Activated CD8-positive, alpha-beta memory T cell treated with anti-CD3 and anti-CD28 coated beads, Interleukin-2, amount 50 U/mL, for 48 hours (primary cell): Measurements from ENCODE around the gene SERINC2.
"Not testable (repeated sequence)": the region's sequence is repeated elsewhere in the genome, so short reads cannot be mapped to it uniquely, and the experiment has no call there.

Source experiments
- DNase-seq: peaks from one replicate; pipeline ENCODE4 v3.0.0-alpha.2; 2020

Gene SERINC2

DNA sequence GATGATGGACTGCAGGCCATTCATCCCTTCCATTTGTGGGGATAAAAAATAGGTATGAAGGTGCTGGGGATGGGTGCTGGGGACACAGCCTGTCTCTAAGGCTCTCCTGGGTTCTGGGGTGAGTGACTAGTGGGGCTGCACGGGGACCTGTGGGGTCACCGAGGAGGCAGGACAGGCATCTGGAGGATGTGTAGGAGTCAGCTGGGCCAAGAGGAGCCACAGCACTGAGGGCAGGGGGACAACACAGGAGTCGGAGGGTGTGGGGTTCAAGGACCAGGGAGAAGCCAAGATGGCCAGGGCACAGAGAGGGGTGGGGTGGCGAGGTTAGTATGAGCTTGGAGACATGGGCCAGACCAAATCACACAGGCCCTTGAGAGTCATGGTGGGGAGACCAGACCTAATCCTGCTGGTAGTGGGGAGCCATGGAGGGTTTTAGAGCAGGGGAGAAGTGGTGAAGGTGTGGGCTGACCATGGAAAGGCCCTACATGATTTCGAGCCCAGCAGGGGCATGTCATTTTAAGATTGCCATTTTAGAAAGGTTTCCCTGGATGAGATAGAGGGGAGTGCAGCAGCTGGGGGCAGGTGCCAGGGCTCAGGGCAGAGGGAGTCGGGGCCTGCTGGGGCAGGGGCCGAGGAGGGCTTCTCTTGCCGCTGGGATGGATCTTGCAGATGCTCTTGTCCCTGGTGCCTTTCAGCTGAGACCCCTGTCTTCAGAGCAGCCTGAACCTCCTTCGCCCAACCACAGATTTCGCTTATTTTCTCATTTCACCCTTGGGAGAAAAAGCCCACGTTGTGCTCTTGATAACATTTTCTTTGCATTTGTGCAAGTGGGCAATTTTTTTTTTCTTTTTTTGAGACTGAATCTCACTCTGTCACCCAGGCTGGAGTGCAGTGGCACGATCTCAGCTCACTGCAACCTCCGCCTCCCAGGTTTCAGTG, 22.7 kb downstream of the SERINC2 start:
- DNase-seq = no peak

DNA sequence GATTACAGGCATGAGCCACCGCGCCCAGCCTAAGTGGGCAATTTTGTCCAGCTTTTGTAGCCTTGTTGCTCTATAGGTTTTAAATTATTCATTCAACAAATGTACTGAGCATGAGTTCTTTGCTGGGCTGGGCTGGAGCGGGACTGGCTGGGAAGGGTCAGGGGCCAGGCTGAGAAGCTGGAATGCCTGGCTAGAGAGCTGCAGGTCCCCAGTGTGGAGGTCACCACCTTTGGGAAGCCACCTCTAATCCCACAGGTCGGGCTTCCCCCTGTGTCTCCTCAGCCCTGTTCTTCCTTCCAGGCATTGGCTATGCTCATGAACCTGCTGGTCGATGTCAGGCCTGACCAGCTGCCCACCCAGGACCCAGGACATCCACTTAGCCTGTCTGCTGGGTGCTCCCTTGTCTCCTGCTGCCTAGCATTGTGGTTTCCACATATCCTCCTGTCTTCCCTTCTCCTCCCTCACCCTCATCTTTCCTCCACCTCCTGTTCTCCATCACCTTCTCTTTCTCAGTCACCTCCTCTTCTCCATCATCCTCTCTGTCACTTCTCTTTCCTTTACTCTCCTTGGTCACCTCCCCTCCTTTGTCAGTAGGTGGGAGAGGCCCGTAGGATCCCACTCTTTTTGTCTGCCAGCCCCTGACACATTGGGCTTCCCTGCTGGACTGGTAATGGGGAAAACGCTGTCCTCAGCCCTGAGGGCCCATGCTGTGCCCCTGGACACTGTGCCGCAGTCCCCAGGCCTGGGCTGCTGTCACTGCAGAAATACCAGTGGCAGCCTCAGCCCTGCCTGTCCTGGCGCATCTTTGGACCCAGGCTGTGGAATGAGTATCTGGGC, 23.8 kb downstream of the SERINC2 start:
- DNase-seq = no peak

DNA sequence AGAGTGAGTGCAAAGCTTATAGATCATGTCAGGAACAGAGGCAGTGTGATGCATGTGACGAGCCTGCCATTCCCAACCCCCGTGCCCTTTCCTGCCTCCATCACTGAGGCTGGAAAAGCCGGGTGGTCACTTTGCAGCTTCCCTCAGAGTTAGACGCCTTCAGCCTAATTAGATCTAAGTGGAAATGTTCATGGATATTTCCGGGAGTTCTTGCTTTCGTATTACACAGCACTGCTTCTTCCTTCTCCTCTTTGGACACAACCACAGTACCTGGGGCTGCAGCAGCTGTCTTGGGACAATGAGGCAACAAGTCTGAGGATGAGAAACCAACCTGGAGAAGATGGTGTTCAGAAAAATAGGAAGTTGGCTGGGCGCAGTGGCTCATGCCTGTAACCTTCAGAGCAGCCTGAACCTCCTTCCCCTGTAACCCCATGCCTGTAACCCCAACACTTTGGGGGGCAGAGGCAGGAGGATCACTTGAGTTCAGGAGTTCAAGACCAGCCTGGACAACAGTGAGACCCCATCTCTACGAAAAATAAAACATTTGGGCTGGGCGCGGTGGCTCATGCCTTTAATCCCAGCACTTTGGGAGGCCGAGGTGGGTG, 24.5 kb downstream of the SERINC2 start:
- DNase-seq = no peak

DNA sequence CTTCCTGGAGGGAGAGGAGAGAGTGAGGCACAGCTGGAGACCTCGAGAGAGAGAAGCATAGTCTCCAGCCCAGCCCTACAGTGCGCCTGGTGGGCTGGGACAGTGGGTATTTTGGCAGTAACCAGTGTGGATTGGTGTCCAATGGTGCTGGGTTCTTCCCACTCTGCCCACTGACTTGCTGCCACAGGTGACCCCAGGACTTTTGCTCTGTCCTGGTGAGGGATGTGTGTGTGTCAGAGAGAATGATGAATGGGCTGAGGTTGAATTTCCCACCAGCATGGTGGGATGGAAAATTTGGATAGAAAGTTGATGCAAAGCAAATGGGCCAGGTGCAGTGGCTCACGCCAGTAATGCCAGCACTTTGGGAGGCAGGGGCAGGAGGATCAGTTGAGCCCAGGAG, 26.3 kb downstream of the SERINC2 start:
- DNase-seq = no peak

DNA sequence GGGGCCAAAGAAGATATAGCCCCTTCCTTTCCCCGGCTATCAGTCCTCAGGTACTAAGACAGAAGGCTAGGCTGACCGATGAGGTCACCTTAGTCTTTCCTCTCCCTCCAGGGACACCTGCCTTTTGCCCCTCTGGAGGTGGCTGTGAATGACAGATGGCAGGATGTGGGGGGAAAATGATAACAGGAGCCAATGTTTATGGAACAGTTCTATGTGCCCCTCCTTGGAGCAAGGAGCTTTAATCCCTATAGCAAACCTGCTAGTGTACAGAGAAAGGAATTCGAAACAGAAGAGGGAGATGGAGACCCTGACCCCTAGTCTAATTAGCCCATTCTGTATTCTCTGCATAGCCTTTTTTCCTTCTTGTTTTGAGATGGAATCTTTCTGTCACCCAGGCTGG, 28.1 kb downstream of the SERINC2 start:
- no peak for DNase-seq

DNA sequence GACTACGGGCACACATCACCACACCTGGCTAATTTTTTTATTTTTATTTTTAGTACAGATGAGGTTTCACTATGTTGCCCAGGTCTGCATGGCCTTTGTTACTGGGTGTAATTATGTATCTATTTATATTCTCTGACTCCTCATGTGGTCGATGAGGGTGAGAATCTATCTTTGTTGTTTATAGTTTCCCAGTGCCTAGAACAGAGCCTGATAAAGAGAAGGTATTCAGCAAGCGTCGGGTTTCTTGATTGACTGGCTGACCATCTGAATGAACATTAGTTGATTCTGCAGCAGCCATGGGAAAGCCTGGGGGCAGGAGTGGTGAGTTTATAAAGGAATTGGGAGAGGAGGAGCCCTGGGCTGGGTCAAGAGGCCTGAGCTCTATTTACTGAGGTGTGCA, 28.5 kb downstream of the SERINC2 start:
- no peak for DNase-seq

DNA sequence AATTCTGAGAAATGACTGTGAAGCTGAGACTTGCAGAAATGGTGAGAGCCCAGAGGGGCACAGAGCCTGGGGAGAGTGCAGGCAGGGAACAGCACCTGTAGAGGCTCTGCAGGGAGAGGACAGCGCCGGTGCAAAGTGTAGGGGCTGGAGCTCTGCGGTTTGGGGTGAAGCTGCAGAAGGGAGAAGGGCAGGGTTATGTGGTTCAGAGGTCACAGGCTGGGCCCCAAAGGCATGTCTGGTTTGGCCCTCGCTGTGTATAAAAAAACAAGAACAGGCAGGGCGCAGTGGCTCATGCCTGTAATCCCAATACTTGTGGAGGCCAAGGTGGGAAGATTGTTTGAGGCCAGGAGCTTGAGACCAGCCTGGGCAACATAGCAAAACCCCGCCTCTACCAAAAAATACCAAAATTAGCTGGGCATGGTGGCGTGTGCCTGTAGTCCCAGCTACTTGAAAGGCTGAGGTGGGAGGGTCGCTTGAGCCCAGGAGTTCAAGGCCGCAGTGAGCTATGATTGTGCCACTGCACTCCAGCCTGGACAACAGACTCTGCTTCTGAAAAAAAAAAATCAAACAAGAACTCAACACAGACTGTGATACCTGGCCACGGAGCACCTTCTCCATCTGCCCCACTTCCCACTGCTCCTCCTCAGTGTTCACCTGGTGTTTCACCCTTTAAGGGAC, 29.1 kb downstream of the SERINC2 start:
- no peak for DNase-seq

DNA sequence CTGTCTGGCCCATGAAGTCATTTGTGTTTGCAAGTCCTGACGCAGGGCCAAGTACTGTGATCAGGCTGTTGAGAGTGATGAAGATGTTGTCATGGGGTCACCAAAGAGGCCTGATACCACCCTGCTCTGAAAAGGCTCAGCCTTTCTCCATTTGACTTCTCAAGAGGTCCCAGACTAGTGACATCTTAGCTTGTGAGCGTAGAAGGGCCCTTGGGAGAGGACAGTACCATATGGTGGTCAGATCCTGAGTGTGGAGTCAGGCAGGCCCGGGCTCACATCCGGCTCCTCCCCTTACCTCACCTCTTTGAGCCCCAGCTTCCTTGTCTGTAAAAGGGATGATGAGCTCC, 29.6 kb downstream of the SERINC2 start:
- DNase-seq = no peak

DNA sequence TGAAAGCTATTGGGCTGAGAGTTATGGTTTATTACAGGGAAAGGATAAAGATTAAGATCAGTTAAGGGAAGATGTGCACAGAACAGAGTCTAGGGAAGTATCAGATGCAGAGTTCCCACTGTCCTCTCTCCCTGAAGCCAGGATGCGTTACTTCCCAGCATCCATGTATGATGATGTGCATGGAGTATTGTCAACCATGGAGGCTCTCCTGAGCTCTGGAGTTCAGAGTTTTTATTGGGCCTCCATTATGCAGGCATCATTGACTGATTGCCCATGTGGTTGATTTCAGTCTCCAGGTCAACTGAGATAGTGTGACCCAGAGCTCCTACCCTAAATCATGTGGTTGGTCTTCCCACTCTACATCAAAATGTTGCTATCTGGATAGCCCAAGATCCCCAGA, 30.7 kb downstream of the SERINC2 start:
- DNase-seq = no peak

DNA sequence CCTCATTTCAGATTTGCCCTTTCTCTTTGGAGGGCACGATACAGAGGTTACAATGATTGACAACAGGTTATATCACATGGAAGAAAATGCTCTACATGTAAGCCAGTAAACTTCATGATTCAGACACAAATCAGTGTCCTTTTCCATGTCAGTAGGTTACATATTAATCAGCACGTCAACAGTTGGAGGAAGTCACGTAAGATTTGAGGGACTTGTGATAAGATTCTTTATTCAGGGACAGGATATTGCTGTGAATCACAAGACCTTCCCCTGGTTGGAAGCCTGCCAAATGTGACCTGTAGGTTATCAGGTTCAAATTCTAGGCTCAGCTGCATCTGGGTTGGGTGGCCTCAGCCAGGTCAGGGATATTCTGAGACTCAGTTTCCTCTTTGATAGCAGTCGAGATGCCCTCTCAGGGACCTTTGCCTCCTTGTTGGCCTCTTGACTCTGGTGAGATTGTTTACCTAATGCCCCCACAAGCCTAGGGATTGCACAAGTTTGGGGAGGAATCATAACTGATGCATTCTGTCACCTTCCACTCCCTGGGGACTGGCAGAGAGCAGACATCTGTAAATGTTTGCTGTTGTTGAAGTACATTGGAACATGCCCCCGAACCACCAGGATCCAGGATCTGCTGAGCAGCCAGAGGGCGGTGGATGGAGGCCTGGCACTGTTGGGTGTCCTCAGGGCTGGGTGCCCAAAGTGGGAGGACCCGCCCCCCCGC, 31.9 kb downstream of the SERINC2 start:
- no peak for DNase-seq

DNA sequence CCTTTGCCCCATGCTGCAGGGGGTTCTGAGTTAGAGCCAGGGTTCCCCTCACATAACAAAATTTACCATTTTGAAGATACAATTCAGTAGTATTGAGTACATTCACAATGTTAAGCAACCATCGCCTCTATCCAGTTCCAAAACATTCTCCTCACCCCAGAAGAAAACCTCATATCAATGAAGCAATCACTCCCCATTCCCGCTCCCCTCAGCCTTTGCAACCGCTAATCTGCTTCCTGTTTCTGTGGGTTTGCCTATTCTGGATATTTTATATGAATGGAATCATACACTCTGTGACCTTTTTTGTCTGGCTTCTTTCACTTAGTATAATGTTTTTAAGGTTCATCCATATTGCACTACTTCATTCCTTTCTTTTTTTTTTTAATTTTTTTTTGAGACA, 32.9 kb downstream of the SERINC2 start:
- DNase-seq = no peak

DNA sequence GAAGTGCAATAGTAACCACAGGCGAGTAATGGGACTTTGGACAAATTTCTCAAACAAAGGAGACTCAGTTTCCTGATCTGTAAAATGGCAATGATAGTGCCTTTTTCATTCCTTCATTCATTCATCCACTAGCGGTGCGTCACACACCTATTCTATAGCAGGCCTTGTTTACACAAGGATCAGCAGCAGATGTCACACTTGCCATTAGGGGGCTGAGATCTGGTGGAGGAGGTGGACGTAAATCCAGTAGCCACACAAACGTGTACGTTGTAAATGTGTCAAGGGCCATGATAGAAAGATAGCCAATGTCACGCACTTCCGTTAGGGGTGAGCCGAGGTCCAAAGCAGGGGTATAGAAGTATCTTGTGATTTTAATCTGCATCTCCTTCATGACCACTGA, 34.2 kb downstream of the SERINC2 start:
- DNase-seq = no peak

DNA sequence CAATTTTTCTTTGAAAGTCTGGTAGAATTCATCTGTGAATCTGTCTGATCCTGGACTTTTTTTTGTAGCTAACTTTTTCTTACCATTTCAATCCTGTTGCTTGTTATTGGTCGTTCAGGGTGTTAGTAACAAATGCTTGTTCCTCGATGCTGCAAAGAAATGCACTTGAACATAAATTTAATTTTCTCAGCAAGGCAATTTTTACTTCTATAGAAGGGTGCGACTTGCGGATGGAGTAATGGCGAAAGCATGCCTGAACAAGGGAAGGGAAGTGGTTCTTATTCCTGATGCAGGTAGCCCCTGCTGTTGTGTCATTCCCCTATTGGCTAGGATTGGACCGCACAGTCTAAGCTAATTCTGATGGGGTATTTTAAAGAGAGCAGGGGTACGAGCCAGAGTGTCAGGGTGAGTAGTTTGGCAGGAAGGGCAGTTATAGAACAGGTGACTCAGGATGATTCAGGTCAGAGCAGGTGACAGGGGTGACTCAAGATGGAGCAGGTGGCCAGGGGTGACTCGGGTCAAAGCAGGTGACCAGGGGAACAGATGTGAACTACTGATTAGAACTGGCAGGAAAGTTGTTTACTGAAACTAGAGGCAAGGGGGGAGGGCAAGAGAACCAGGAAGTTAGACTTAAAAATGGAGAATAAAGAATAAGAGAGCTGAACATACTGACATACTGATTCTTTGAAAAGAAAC, 40.5 kb downstream of the SERINC2 start:
- DNase-seq = no peak

DNA sequence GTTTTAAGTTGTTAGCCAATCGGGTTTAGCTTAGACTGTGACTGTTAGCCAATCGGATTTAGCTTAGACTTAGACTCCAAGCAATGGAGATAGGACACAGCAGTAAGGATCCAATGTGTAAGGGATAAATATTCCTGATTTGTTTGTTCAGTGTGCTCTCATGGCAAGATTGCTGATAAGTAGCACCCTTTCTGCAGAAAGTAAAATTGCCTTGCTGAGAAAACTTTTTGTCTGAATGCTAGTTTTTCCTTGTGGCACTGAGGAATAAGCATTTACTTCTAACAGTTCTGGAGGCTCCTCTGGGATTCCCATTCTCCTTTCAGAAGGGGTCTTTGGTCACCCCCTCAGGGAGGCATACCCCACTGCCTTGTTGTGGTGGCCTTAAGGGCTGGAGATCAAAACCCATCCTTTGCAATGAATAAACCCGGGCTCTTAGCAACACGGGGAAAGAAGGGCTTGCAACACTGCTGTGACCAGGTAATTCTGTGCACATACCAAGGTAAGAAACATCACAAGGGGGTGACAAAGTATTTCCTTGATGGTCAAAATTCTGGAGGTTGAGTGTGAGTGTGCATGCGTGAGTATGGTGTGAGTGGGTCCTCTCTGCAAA, 45.4 kb downstream of the SERINC2 start:
- DNase-seq = no peak

DNA sequence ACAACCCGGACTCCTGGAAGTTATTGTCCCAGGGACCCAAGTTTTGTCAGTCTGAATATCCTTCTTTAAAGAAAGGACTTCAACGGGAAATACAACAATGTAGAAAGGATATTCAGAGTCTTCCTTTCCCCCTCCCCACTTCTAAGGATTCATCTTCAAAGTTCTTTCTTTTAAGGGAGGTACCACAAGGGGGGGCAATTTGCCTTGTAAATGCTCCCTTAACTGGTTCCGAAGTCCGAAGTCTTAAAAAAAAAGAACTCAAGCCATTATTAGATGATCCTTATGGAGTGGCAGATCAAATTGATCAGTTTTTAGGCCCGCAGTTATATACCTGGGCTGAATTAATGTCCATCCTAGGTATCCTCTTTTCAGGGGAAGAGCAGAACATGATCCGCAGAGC, 47.0 kb downstream of the SERINC2 start:
- no peak for DNase-seq

DNA sequence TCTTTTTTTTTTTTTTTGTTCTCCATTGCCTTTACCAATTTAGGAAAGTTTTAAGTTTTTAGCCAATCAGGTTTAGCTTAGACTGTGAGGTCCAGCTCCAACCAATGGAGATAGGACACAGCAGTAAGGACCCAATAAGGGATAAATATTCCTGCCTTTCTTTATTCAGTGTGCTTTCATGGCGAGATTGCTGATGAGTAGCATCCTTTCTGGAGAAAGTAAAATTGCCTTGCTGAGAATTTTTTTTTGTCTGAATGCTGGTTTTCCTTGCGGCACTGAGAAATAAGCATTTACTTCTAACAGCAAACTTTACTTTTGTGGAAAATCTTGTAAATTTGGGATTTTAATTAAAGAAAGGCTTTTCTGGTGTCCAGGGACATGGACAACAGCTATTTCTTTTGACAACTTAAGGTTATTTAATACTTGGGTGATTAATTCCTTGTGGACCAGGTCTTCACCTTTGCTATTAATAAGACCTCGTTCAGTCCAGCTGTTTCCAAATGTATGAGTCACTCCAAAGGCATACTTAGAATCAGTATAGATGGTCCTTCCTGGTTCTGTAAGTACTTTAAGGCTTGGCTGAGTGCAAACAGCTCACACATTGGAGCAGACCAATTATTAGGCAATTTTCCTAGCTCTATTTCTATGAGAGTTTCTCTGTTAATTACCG, 54.1 kb downstream of the SERINC2 start:
- no peak for DNase-seq

DNA sequence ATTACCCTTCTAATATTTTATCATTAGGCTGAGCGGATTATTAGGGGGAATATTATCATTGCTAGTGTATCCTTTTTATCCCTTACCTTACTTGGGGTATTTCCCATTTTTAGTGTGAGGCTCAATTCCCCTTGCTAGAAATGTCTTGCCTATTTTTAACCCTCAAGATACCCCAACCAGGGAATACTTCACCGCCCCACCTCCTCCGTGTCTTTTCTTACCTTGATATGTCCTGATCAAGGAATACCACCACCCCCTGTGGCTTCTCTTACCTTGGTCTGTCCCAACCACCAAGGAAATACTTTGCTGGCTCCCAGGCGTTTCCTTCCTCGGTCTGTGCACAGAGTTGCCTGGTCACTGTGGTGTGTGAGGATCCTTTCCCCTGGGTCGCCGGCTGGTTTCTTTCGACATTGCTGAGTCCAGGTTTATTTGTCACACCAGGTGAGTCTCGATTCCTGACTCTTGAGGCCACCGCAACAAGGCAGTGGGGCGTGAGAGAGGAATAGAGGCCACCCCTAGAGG, 57.8 kb downstream of the SERINC2 start:
- no peak for DNase-seq

DNA sequence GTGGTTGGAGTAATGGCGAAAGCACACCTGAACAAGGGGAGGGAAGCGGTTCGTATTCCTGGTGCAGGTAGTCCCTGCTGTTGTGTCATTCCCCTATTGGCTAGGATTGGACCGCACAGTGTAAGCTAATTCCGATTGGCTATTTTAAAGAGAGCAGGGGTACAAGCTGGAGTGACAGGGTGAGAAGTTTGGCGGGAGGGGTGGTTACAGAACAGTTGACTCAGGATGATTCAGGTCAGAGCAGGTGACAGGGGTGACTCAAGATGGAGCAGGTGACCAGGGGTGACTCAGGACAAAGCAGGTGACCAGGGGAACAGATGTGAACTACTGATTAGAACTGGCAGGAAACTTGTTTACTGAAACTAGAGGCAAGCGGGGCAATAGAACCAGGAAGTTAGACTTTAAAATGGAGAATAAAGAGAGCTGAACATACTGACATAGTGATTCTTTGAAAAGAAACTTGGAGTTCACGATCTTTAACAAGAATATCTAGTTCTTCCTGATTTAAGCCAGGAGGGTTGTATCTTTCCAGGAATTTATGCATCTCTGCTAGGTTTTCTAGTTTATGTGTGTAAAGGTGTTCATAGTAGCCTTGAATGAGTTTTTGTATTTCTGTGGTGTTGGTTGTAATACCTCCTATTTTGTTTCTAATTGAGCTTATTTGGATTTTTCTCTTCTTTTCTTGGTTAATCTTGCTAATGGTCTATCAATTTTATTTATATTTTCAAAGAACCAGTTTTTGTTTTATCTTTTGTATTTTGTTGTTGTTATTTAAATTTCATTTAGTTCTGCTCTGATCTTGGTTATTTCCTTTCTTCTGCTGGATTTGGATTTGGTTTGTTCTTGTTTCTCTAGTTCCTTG, 58.7 kb downstream of the SERINC2 start:
- not testable (repeated sequence) for DNase-seq

DNA sequence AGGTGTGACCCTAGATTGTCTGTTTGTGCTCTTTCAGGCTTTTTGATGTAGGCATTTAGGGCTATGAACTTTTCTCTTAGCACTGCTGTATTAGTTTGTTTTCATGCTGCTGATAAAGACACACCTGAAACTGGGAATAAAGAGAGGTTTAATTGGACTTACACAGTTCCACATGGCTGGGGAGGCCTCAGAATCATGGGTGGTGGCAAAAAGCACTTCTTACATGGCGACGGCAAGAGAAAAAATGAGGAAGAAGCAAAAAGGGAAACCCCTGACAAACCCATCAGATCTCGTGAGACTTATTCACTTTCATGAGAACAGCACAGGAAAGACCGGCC, 59.3 kb downstream of the SERINC2 start:
- not testable (repeated sequence) for DNase-seq

DNA sequence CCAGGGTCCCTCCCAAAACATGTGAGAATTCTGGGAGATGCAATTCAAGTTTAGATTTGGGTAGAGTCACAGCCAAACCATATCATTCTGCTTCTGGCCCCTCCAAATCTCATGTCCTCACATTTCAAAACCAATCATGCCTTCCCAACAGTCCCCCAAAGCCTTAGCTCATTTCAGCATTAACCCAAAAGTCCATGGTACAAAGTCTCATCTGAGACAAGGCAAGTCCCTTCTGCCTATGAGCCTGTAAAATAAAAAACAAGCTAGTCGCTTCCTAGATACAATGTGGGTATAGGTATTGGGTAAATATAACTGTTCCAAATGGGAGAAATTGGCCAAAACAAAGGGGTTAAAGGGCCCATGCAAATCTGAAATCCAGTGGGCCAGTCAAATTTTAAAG, 59.7 kb downstream of the SERINC2 start:
- not testable (repeated sequence) for DNase-seq
